Liver (tissue), 9 donors: Measurements from ENCODE around the gene SLC25A45. TPM values are rescaled to one million over a fixed set of nuclear protein-coding genes. Genes with fewer than 3 reads are reported as not detected.

ENCODE experiments used
- DNase-seq: peaks from one replicate; pipeline ENCODE4 v3.0.0-alpha.2; 2017; ENCODE audit warnings: low spot score
- H3K27ac ChIP-seq, 2 donors: one replicate each; pipeline ENCODE4 v1.7.0; 2013; ENCODE audit warnings: inconsistent platforms in 2 of 2, low read length in 2 of 2, control low read depth in 1 of 2, low read depth in 1 of 2, mild to moderate bottlenecking in 1 of 2
- H3K27me3 ChIP-seq, 4 donors: one replicate each; pipeline versions ENCODE4 v1.6.1 to v1.7.0; 2013; ENCODE audit warnings: low read length in 3 of 4, inconsistent platforms in 1 of 4, mild to moderate bottlenecking in 1 of 4, moderate library complexity in 1 of 4; ENCODE audit not compliant: control insufficient read depth in 4 of 4, insufficient read depth in 4 of 4
- H3K36me3 ChIP-seq, 4 donors: one replicate each; pipeline versions ENCODE4 v1.6.1 to v1.7.0; 2013; ENCODE audit warnings: low read length in 3 of 4, mild to moderate bottlenecking in 3 of 4, low read depth in 1 of 4, moderate library complexity in 1 of 4; ENCODE audit not compliant: control insufficient read depth in 4 of 4, insufficient read depth in 3 of 4
- H3K4me1 ChIP-seq, 4 donors: one replicate each; pipeline versions ENCODE4 v1.6.1 to v1.7.0; 2013; ENCODE audit warnings: low read length in 3 of 4, mild to moderate bottlenecking in 3 of 4, moderate library complexity in 1 of 4; ENCODE audit not compliant: control insufficient read depth in 4 of 4, insufficient read depth in 4 of 4
- H3K4me3 ChIP-seq, 3 donors: one replicate each; pipeline versions ENCODE4 v1.6.1 to v1.7.0; 2013; ENCODE audit warnings: low read length in 3 of 3, control low read depth in 1 of 3, low read depth in 1 of 3, mild to moderate bottlenecking in 1 of 3
- H3K9ac ChIP-seq, 2 donors: one replicate each; pipeline ENCODE4 v1.7.0; 2013; ENCODE audit warnings: low read length in 2 of 2, mild to moderate bottlenecking in 2 of 2, moderate library complexity in 2 of 2, control low read depth in 1 of 2, low read depth in 1 of 2
- H3K9me3 ChIP-seq, 4 donors: one replicate each; pipeline versions ENCODE4 v1.6.1 to v1.7.0; 2013; ENCODE audit warnings: low read length in 3 of 4; ENCODE audit not compliant: control insufficient read depth in 4 of 4
- EGR1 ChIP-seq, 2 donors: IDR thresholded peaks; 2 replicates each; pipeline ENCODE4 v1.6.1; 2016 to 2018; ENCODE audit warnings: antibody characterized with exemption in 2 of 2, low read depth in 2 of 2
- FOXA1 ChIP-seq: IDR thresholded peaks from 2 replicates; pipeline ENCODE4 v1.6.1; 2016; ENCODE audit warnings: antibody characterized with exemption
- FOXA2 ChIP-seq: IDR thresholded peaks from 2 replicates; pipeline ENCODE4 v1.6.1; 2016; ENCODE audit warnings: antibody characterized with exemption
- GABPA ChIP-seq, 2 donors: IDR thresholded peaks in 1 of 2; conservative IDR thresholded peaks in 1 of 2; 2 replicates each; pipeline ENCODE4 v1.6.1; 2016; ENCODE audit warnings: antibody characterized with exemption in 2 of 2, mild to moderate bottlenecking in 1 of 2, moderate library complexity in 1 of 2
- HNF4A ChIP-seq, 2 donors: conservative IDR thresholded peaks; 2 replicates each; pipeline ENCODE4 v1.6.1; 2016; ENCODE audit warnings: antibody characterized with exemption in 2 of 2, mild to moderate bottlenecking in 2 of 2
- HNF4G ChIP-seq: IDR thresholded peaks from 2 replicates; pipeline ENCODE4 v1.6.1; 2016; ENCODE audit warnings: antibody characterized with exemption
- JUND ChIP-seq, 2 donors: IDR thresholded peaks; 2 replicates each; pipeline ENCODE4 v1.6.1; 2016; ENCODE audit warnings: antibody characterized with exemption in 2 of 2
- NR2F2 ChIP-seq: IDR thresholded peaks from 2 replicates; pipeline ENCODE4 v1.6.1; 2016; ENCODE audit warnings: antibody characterized with exemption
- RAD21 ChIP-seq, 2 donors: IDR thresholded peaks; 2 replicates each; pipeline ENCODE4 v1.6.1; 2016; ENCODE audit warnings: antibody characterized with exemption in 2 of 2, mild to moderate bottlenecking in 2 of 2
- RXRA ChIP-seq, 2 donors: IDR thresholded peaks; 2 replicates each; pipeline ENCODE4 v1.6.1; 2017 to 2018; ENCODE audit warnings: antibody characterized with exemption in 2 of 2, mild to moderate bottlenecking in 1 of 2
- SP1 ChIP-seq: IDR thresholded peaks from 2 replicates; pipeline ENCODE4 v1.6.1; 2018; ENCODE audit warnings: antibody characterized with exemption, mild to moderate bottlenecking
- TAF1 ChIP-seq: conservative IDR thresholded peaks from 2 replicates; pipeline ENCODE4 v1.6.1; 2016; ENCODE audit warnings: antibody characterized with exemption, mild to moderate bottlenecking
- YY1 ChIP-seq: IDR thresholded peaks from 2 replicates; pipeline ENCODE4 v1.6.1; 2016; ENCODE audit warnings: antibody characterized with exemption, mild to moderate bottlenecking
- WGBS: extraction: QIAGEN DNeasy Blood & Tissue Kit; methylation state at CpG from one replicate; pipeline ENCODE4 v1.1.7; 2013; 5-methylcytosine and 5-hydroxymethylcytosine counted together
- polyA plus RNA-seq, 2 donors: library from polyadenylated mRNA; stranded (reverse) in 1 of 2; unstranded in 1 of 2; fragments of 200-250 nt in 1 of 2; fragments of >200 nt in 1 of 2; fragmentation: Nextera tagmentation in 1 of 2; extraction: Ambion mirVana in 1 of 2; gene quantifications; one replicate each; pipeline versions ENCODE4 v1.2.1 to v1.2.3, GENCODE V29; 2013 to 2015
- total RNA-seq, 2 donors: library from RNA; depleted of rRNA; stranded (reverse); fragments of >200 nt; gene quantifications; one replicate each; pipeline ENCODE4 v1.2.3, GENCODE V29; 2014
- TF ChIP-seq, protein P1 (sequence below): IDR thresholded peaks from 2 replicates; pipeline ENCODE4 v1.6.1; 2016; ENCODE audit warnings: antibody characterized with exemption, mild to moderate bottlenecking
- TF ChIP-seq, protein P2 (sequence below): IDR thresholded peaks from 2 replicates; pipeline ENCODE4 v1.6.1; 2016; ENCODE audit warnings: antibody characterized with exemption
- TF ChIP-seq, protein P3 (sequence below): IDR thresholded peaks from 2 replicates; pipeline ENCODE4 v1.6.1; 2016; ENCODE audit warnings: antibody characterized with exemption
- TF ChIP-seq, protein P4 (sequence below): fragments of 150-350 bp; IDR thresholded peaks from 2 replicates; pipeline ENCODE4 v1.5.1; 2017; ENCODE audit warnings: improper control_type of control experiment, low read depth, low read length; ENCODE audit not compliant: missing input control
- TF ChIP-seq, protein P5 (sequence below): IDR thresholded peaks from 2 replicates; pipeline ENCODE4 v1.6.1; 2016; ENCODE audit warnings: antibody characterized with exemption
- donor health status: healthy.
- donor health status: healthy.
- donor health status: healthy.
- donor health status: healthy.
- donor health status: healthy.

Gene SLC25A45
- total and polyA plus RNA-seq, 4 donors: 4.5 to 6.8 (median 5.3) TPM

DNA sequence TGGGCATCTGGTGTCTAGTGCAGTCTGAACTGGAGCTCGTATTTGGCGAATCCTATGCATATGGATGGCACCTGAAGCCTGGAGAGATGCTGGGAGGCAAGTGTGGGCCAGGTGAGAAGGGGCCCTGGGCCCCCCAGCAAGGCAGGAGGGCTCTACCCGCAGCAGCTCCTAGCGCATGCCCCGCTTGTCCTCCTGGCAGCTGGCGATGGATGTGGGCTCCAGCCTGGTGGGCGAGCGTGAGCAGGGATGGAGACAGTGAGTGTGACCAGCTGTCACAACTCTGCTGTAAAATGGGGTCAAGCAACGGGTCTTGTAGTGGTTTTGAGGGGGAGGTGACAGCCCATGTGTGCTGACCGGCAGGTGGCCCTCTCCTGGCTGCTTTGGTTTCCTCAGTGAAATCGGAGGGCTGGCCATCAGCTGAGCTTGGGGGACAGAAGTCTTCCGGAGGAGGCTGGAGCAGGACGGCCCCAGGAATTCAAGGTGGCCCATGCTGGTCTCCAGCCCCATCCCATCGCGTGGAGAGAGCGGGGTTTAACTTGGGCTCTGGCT is 16.0 kb upstream of the SLC25A45 start:
- no peak overlapping the region for H3K4me3 ChIP-seq
- no peak for TF ChIP-seq HNF4A (conservative IDR thresholded peaks at IDR 0.05)
- TF ChIP-seq, protein P1, sequence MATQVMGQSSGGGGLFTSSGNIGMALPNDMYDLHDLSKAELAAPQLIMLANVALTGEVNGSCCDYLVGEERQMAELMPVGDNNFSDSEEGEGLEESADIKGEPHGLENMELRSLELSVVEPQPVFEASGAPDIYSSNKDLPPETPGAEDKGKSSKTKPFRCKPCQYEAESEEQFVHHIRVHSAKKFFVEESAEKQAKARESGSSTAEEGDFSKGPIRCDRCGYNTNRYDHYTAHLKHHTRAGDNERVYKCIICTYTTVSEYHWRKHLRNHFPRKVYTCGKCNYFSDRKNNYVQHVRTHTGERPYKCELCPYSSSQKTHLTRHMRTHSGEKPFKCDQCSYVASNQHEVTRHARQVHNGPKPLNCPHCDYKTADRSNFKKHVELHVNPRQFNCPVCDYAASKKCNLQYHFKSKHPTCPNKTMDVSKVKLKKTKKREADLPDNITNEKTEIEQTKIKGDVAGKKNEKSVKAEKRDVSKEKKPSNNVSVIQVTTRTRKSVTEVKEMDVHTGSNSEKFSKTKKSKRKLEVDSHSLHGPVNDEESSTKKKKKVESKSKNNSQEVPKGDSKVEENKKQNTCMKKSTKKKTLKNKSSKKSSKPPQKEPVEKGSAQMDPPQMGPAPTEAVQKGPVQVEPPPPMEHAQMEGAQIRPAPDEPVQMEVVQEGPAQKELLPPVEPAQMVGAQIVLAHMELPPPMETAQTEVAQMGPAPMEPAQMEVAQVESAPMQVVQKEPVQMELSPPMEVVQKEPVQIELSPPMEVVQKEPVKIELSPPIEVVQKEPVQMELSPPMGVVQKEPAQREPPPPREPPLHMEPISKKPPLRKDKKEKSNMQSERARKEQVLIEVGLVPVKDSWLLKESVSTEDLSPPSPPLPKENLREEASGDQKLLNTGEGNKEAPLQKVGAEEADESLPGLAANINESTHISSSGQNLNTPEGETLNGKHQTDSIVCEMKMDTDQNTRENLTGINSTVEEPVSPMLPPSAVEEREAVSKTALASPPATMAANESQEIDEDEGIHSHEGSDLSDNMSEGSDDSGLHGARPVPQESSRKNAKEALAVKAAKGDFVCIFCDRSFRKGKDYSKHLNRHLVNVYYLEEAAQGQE: no peak
- no peak for TF ChIP-seq EGR1 (IDR thresholded peaks at IDR 0.05; ENCODE audit: low read depth in 2 of 2)
- no peak for TF ChIP-seq SP1
- TF ChIP-seq JUND (IDR thresholded peaks at IDR 0.05): no peak
- TF ChIP-seq RAD21 (IDR thresholded peaks at IDR 0.05): no peak
- TF ChIP-seq FOXA2: no peak
- TF ChIP-seq, protein P2, sequence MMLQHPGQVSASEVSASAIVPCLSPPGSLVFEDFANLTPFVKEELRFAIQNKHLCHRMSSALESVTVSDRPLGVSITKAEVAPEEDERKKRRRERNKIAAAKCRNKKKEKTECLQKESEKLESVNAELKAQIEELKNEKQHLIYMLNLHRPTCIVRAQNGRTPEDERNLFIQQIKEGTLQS: no peak
- TF ChIP-seq, protein P3, sequence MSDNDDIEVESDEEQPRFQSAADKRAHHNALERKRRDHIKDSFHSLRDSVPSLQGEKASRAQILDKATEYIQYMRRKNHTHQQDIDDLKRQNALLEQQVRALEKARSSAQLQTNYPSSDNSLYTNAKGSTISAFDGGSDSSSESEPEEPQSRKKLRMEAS: no peak
- no peak for TF ChIP-seq GABPA (IDR thresholded peaks at IDR 0.05 in 1 of 2, conservative IDR thresholded peaks at IDR 0.05 in 1 of 2)
- no peak for TF ChIP-seq RXRA (IDR thresholded peaks at IDR 0.05)
- TF ChIP-seq YY1: no peak
- TF ChIP-seq TAF1: no peak
- no peak for TF ChIP-seq FOXA1
- no peak for TF ChIP-seq HNF4G
- TF ChIP-seq, protein P4, sequence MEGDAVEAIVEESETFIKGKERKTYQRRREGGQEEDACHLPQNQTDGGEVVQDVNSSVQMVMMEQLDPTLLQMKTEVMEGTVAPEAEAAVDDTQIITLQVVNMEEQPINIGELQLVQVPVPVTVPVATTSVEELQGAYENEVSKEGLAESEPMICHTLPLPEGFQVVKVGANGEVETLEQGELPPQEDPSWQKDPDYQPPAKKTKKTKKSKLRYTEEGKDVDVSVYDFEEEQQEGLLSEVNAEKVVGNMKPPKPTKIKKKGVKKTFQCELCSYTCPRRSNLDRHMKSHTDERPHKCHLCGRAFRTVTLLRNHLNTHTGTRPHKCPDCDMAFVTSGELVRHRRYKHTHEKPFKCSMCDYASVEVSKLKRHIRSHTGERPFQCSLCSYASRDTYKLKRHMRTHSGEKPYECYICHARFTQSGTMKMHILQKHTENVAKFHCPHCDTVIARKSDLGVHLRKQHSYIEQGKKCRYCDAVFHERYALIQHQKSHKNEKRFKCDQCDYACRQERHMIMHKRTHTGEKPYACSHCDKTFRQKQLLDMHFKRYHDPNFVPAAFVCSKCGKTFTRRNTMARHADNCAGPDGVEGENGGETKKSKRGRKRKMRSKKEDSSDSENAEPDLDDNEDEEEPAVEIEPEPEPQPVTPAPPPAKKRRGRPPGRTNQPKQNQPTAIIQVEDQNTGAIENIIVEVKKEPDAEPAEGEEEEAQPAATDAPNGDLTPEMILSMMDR: no peak
- no peak for TF ChIP-seq NR2F2
- TF ChIP-seq, protein P5, sequence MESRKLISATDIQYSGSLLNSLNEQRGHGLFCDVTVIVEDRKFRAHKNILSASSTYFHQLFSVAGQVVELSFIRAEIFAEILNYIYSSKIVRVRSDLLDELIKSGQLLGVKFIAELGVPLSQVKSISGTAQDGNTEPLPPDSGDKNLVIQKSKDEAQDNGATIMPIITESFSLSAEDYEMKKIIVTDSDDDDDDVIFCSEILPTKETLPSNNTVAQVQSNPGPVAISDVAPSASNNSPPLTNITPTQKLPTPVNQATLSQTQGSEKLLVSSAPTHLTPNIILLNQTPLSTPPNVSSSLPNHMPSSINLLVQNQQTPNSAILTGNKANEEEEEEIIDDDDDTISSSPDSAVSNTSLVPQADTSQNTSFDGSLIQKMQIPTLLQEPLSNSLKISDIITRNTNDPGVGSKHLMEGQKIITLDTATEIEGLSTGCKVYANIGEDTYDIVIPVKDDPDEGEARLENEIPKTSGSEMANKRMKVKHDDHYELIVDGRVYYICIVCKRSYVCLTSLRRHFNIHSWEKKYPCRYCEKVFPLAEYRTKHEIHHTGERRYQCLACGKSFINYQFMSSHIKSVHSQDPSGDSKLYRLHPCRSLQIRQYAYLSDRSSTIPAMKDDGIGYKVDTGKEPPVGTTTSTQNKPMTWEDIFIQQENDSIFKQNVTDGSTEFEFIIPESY: no peak
- 94% methylated on average over 16 of the region's 16 CpGs for WGBS
- no peak overlapping the region for H3K27ac ChIP-seq
- H3K4me1 ChIP-seq: no peaks in the 10 kb centered on the region
- no peak for DNase-seq
- H3K9ac ChIP-seq: no peak overlapping the region
- H3K9me3 ChIP-seq: no peaks in the 10 kb centered on the region
- H3K27me3 ChIP-seq: no peaks in the 10 kb centered on the region
- peaks cover 0 to 36% (median 9%) of the 10 kb centered on the region in 4 donors for H3K36me3 ChIP-seq
